GM19395 (cell line): Measurements from ENCODE around the gene PCNT.
"Not testable (repeated sequence)": the region's sequence is repeated elsewhere in the genome, so short reads cannot be mapped to it uniquely, and the experiment has no call there.

Source experiments
- ATAC-seq: cut with Tn5 transposase; IDR thresholded peaks from one replicate; pipeline ENCODE4 v1.9.1; 2021; ENCODE audit warnings: mild to moderate bottlenecking, moderate library complexity; ENCODE audit not compliant: unreplicated experiment

The PCNT gene

DNA sequence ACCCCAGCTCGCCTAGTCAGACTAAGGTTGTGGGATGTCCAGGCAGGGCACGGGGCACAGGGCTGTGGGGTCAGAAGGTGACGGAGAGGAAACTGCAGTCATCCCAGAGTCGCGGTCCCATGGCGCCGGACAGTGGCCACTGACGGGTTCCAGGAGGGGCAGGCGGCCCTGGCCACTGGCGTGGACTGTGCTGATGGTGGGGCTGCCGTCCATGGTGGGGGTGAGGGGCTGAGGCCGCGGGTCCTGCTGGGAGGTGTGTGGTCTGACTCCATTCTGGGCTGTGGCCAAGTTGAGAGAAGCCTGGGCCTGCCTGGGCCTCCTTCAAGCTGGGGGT is 32.0 kb downstream of the PCNT start:
- no peak for ATAC-seq

DNA sequence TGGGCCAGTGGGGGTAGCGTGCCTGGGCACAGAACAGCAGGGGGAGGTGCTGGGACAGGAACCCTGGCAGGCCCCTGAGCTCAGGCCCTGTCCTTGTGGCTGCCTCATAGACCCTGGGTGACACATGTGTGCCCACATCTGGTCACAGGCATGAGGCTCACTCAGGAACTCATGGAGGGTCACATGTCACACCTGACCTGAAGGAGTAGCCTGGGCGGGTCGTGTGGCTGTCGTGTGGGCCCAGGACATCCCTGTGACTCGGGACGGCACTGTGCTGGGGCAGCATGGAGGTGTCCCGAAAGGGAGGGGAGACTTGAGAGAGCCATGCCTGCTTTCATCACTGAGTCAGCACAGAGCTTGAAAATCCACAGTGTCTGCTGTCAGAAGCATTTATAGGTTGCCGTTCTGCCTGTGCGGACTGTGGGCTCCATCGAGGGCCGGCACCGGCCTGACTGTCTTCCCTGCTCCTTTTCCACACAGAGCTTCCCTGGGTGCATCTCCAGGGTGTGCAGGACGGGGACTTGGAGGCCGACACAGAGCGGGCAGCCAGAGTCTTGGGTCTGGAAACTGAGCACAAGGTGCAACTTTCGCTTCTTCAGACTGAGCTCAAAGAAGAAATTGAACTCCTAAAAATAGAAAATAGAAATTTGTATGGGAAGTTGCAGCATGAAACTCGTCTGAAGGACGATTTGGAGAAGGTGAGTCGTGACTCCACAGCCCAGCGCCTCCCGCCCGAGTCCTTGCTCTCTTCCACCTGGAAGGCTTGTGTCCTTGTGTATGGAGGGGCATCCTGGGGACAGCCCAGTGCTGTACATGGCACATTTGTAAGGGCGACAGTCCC is 32.8 kb downstream of the PCNT start:
- ATAC-seq: peak; percentile 56

DNA sequence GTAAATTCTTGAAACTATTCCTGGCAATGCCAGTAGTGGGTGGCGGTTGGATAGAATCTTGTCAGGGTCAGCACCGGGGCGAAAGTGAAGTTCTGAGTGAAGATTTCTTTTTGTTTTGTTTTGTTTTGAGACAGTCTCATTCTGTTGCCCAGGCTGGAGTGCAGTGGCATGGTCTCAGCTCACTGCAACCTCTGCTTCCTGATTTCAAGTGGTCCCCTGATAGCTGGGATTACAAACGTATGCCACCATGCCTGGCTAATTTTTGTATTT is 33.3 kb downstream of the PCNT start:
- peak; percentile 33 for ATAC-seq

- no peak for ATAC-seq
Observed at GRCh38 chr21:46357684-46358425, 33.9 kb downstream of the PCNT start.

GRCh38 chr21:46361176-46361575 is 37.2 kb downstream of the PCNT start:
- ATAC-seq: no peak

GRCh38 chr21:46361935-46362334 is 38.0 kb downstream of the PCNT start:
- no peak for ATAC-seq

DNA sequence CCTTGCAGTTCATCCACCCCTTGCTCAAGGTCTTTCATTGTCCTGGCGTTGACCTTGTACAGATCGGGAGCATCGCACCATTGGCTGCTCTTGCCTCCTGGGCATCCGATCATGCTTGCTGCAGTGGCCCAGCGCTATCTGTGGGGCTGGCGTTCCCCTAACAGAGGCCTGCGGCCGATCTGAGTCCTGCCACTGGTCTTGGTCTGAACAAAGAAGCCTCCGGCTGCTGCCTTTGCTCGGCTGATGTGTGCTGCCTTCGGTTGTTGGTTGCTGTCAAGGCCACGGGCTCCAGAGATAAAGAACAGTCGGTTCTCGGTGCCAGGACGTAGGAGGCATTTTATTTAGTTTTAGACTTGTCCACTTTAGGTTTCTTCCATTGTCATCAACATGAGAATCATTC is 39.0 kb downstream of the PCNT start:
- ATAC-seq: no peak

DNA sequence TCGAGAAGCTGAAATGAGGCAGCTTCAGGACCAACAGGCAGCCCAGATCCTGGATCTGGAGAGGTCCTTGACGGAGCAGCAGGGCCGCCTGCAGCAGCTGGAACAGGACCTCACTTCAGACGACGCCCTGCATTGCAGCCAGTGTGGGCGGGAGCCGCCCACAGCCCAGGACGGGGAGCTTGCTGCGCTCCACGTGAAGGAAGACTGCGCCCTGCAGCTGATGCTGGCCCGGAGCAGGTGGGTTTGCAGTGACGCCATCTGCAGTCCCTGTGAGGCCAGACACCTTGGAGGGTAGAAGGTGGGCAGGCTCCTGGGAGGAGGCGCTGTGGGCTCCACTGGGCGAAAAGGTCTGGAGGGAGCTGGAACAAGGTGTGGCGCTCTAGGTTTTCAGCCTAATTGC is 39.7 kb downstream of the PCNT start:
- no peak for ATAC-seq

DNA sequence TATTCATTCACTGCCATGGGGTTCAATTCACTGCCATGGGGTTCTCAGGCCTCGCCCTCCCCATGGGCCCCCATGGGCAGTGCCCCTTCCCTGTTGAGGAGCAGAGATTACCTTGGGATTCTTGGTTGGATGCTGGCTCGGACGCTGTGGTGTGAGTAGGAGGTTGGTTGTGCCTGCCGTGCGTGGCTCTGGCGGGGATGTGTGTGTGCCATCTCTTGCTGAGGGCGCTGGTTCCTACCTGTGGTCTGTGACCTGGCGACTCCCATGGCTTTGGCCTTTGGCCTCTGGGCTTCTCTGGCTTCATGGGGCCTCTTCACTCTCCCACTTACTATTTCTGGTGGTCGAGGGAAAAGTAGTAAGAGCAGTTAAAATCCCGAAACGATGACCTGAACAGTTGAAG is 42.1 kb downstream of the PCNT start:
- ATAC-seq: no peak

- no peak for ATAC-seq
Observed at GRCh38 chr21:46366561-46366960, 42.6 kb downstream of the PCNT start.

DNA sequence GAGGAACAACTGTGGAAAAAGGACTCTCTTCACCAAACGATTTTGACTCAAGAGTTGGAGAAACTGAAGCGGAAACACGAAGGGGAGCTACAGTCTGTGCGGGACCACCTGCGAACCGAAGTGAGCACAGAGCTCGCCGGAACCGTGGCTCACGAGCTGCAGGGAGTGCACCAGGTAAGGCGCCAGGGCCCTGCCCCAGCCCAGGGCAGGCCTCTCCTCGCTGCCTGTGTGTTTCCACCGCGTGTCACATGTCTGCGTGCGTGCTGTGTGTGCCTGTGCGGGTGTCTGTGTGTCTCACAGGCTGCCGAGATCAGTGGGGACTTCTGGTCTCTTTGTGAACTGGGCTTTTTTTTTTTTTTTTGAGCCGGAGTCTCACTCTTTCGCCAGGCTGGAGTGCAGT is 43.0 kb downstream of the PCNT start:
- ATAC-seq: no peak

DNA sequence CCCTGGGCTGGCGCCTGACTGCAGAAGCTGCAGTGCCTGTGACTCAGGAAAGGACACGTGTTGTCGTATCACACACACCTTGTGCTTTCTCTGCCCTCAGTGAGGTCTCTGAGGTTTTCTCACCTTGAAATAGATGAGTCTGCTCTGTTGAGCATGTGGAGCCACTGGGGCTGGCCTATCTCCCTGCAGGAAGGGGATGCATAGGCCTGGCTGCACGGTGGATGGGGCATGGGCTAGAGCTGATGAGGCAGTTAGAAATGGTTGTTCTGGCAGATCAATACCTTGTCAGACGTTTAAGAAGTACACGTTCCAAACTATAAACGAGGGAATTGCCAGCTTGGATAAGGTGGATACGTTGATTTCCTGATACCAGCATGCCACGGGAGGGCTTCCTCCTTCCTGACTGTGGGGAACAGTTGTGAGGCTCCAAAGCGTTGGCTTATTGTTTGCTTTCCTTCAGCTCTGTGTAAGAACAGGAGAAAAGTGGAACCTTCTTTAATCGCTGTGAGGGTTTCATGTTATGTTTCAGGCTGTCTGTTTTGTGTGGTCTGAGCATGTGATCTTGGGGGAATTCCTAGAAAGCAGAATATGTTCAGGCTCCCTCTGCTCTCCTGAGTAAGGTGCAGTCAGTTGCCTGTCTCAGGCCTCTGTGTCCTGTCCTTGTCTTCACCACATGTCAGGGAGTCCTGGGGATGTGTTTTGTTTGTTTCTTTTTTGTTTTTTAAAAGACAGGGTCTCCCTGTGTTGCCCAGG is 44.8 kb downstream of the PCNT start:
- peak; percentile 67 for ATAC-seq

GRCh38 chr21:46369520-46370235 is 45.7 kb downstream of the PCNT start:
- ATAC-seq: no peak

DNA sequence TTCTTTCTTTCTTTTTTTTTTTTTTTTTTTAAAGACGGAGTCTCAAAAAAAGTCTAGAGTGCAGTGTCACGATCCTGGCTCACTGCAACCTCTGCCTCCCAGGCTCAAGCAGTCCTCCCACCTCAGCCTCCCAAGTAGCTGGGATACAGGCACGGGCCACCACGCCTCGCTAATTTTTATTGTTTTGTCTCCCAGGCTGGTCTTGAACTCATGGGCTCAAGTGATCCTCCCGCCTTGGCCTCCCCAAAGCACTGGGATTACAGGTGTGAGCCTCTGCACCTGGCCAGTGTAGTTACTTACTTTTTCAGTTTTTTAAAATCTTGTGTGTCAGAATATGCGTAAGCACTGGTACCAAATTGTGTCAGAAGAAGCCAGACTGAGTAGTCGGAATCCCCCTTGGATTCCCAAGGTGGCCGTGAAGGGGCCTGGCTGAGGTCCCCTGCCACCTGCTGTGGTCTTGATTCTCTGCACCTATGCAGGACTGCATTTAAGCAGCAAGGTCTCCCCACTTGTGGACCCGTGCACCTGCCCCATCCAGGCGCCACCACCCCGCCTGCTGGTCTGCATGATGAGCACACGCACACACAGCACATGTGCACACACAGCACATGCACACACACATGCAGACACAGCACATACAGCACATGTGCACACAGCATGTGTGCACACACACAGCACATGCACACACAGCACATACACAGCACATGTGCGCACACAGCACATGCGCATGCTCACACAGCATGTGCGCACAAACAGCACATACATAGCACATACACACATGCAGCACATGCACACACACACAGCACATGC is 47.5 kb downstream of the PCNT start:
- ATAC-seq: no peak

- ATAC-seq: no peak
Observed at GRCh38 chr21:46372014-46372485, 48.1 kb downstream of the PCNT start.

DNA sequence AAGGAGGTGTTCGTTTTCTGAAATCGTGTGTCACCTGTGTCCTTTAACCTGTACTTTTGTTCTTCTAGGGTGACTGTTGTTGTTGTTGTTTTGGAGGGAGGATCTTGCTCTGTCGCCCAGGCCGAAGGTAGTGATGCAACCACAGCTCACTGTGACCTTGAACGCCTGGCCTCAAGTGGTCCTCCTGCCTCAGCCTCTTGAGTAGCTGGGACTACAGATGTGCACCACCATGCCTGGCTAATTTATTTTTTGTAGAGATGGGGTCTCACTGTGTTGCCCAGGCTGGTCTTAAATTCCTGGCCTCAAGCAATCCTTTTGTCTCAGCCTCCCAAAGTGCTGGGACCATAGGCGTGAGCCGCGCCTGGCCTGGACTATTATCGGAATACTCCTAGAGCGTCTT is 49.0 kb downstream of the PCNT start:
- not testable (repeated sequence) for ATAC-seq

- no peak for ATAC-seq
Observed at GRCh38 chr21:46374761-46375389, 50.9 kb downstream of the PCNT start.

GRCh38 chr21:46375560-46376230 is 51.7 kb downstream of the PCNT start:
- no peak for ATAC-seq

DNA sequence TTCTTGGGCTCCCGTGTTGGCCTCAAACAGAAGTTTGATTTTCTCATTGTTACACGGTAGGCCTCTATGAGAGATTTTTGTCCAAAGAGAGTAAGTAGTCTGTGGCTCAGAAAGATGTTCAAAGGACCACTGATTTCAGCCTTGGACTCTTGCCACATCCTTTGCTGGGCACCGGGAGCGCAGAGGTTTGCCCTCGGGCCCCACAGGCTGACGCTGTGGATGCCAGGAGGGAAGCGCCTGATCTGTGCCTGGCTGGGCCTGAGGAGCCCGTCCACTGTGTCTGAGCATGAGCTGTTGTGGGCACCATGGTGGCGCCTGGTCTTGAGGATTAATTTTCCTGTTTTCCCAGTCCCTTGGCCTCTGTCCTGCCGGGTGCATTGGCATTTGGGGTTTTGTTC is 52.3 kb downstream of the PCNT start:
- no peak for ATAC-seq
